Retina (tissue), 1 donor: ENCODE results near the gene CEP85.

Experiments
- DNase-seq: peaks from one replicate; pipeline ENCODE4 v3.0.0-alpha.2; 2016

Gene CEP85

GRCh38 chr1:26278724-26279455 lies 44.9 kb downstream of the CEP85 start:
- no peak for DNase-seq

- peak; percentile 94 for DNase-seq
These were observed 45.7 kb downstream of the CEP85 start, which contains the start of gene SH3BGRL3 for GRCh38 chr1:26279456-26280332. SH3BGRL3 (plus strand) TSS chr1:26280086; CDS start chr1:26280156, 70 bp downstream.

- no peak for DNase-seq
These were observed 46.5 kb downstream of the CEP85 start for GRCh38 chr1:26280333-26281042.

- no peak for DNase-seq
These were observed 47.3 kb downstream of the CEP85 start for GRCh38 chr1:26281091-26281958.

- peak; percentile 68 for DNase-seq
These were observed 48.0 kb downstream of the CEP85 start for GRCh38 chr1:26281971-26282370.

GRCh38 chr1:26282401-26282918 lies 48.5 kb downstream of the CEP85 start:
- DNase-seq = no peak

GRCh38 chr1:26283279-26283853 lies 49.4 kb downstream of the CEP85 start:
- DNase-seq = no peak

GRCh38 chr1:26283871-26284596 lies 50.0 kb downstream of the CEP85 start:
- no peak for DNase-seq

GRCh38 chr1:26284597-26285347 lies 50.8 kb downstream of the CEP85 start:
- DNase-seq = peak; percentile 72

- no peak for DNase-seq
These were observed 51.5 kb downstream of the CEP85 start for GRCh38 chr1:26285366-26286063.

GRCh38 chr1:26286064-26286416 lies 52.0 kb downstream of the CEP85 start:
- DNase-seq = no peak

GRCh38 chr1:26287033-26287711 lies 53.2 kb downstream of the CEP85 start:
- DNase-seq = peak; percentile 55

- DNase-seq = no peak
These were observed 53.8 kb downstream of the CEP85 start for GRCh38 chr1:26287811-26288210.

GRCh38 chr1:26288311-26288941 lies 54.4 kb downstream of the CEP85 start:
- DNase-seq = no peak

GRCh38 chr1:26289158-26290059 lies 55.4 kb downstream of the CEP85 start:
- peak; percentile 46 for DNase-seq

- DNase-seq = no peak
These were observed 56.3 kb downstream of the CEP85 start for GRCh38 chr1:26290122-26290881.

- no peak for DNase-seq
These were observed 56.9 kb downstream of the CEP85 start for GRCh38 chr1:26290882-26291261.
